ENCODE data around the gene SOBP.
A peak's percentile ranks its signal among the peaks of the same experiment; 100 is the strongest.

Gene SOBP

DNA sequence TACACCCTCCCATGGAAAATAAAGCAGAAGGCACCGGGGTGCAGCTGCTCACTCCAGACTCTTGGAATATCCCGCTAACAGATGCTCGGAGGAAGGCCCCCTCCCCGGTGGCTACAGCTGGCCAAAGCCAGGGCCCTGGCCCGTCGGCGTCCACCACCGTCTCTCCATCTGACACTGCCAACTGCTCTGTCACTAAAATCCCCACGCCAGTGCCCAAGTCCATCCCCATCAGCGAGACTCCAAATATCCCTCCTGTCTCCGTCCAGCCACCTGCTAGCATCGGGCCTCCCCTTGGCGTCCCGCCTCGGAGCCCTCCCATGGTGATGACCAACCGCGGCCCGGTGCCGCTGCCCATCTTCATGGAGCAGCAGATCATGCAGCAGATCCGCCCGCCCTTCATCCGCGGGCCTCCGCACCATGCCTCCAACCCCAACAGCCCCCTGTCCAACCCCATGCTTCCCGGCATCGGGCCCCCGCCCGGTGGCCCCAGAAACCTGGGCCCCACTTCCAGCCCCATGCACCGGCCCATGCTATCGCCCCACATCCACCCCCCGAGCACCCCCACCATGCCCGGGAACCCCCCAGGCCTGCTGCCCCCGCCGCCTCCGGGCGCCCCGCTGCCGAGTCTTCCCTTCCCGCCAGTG lies 143.9 kb downstream of the SOBP start:
- no peak overlapping the region for H3K4me3 ChIP-seq (ENCODE audit: insufficient read depth, low read depth, low read length)
- whole genome bisulfite sequencing, 2 experiments: 92% methylated on average over 39 of the region's 39 CpGs
- H3K27me3 ChIP-seq (ENCODE audit: control insufficient read depth, insufficient read depth, low read length, poor library complexity, severe bottlenecking): peaks cover 28% of the 10 kb centered on the region
- H3K36me3 ChIP-seq (ENCODE audit: control insufficient read depth, insufficient read depth, low read length): peaks cover 5% of the 10 kb centered on the region
- no peaks in the 10 kb centered on the region for H3K9me3 ChIP-seq (ENCODE audit: control insufficient read depth, low read length)
- no peak overlapping the region for H3K27ac ChIP-seq (ENCODE audit: insufficient read depth, low read depth, low read length, poor library complexity, severe bottlenecking)
- no peaks in the 10 kb centered on the region for H3K4me1 ChIP-seq (ENCODE audit: control insufficient read depth, insufficient read depth, low read length)

DNA sequence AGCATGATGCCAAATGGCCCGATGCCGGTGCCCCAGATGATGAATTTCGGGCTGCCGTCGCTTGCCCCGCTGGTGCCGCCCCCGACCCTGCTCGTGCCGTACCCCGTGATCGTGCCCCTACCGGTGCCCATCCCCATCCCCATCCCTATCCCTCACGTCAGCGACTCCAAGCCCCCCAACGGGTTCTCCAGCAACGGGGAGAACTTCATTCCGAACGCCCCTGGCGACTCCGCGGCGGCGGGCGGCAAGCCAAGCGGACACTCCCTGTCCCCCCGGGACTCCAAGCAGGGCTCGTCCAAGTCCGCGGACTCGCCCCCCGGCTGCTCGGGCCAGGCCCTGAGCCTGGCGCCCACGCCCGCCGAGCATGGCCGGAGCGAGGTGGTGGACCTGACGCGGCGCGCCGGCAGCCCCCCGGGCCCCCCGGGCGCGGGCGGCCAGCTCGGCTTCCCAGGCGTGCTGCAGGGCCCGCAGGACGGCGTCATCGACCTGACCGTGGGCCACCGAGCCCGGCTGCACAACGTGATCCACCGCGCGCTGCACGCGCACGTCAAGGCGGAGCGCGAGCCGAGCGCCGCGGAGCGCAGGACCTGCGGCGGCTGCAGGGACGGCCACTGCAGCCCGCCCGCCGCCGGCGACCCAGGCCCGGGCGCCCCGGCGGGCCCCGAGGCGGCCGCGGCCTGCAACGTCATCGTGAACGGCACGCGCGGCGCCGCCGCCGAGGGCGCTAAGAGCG lies 144.6 kb downstream of the SOBP start:
- H3K27ac ChIP-seq (ENCODE audit: insufficient read depth, low read depth, low read length, poor library complexity, severe bottlenecking): no peak overlapping the region
- H3K4me3 ChIP-seq (ENCODE audit: insufficient read depth, low read depth, low read length): peak overlapping the region; percentile 14
- 19 to 21% methylated on average over 101 of the region's 101 CpGs for WGBS, 2 experiments
- no peaks in the 10 kb centered on the region for H3K4me1 ChIP-seq (ENCODE audit: control insufficient read depth, insufficient read depth, low read length)
- H3K9me3 ChIP-seq (ENCODE audit: control insufficient read depth, low read length): no peaks in the 10 kb centered on the region
- H3K27me3 ChIP-seq (ENCODE audit: control insufficient read depth, insufficient read depth, low read length, poor library complexity, severe bottlenecking): peaks cover 28% of the 10 kb centered on the region
- H3K36me3 ChIP-seq (ENCODE audit: control insufficient read depth, insufficient read depth, low read length): peaks cover 5% of the 10 kb centered on the region

DNA sequence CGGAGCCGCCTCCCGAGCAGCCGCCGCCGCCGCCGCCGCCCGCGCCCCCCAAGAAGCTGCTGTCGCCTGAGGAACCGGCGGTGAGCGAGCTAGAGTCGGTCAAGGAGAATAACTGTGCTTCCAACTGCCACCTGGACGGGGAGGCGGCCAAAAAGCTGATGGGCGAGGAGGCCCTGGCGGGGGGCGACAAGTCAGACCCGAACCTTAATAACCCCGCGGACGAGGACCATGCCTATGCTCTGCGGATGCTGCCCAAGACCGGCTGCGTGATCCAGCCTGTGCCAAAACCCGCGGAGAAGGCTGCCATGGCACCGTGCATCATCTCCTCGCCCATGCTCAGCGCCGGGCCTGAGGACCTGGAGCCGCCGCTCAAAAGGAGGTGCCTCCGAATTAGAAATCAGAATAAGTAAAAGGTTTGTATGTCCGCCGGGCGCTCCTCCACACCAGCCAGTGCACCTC lies 145.2 kb downstream of the SOBP start:
- WGBS, 2 experiments: 52 to 55% methylated on average over 40 of the region's 40 CpGs
- Histone ChIP-seq H3K27me3 (ENCODE audit: control insufficient read depth, insufficient read depth, low read length, poor library complexity, severe bottlenecking) (peaks cover 28% of the 10 kb centered on the region), H3K4me1 (ENCODE audit: control insufficient read depth, insufficient read depth, low read length) (no peaks in the 10 kb centered on the region), H3K4me3 (ENCODE audit: insufficient read depth, low read depth, low read length) (no peak overlapping the region), H3K27ac (ENCODE audit: insufficient read depth, low read depth, low read length, poor library complexity, severe bottlenecking) (no peak overlapping the region), H3K36me3 (ENCODE audit: control insufficient read depth, insufficient read depth, low read length) (peaks cover 5% of the 10 kb centered on the region), H3K9me3 (ENCODE audit: control insufficient read depth, low read length) (no peaks in the 10 kb centered on the region)

DNA sequence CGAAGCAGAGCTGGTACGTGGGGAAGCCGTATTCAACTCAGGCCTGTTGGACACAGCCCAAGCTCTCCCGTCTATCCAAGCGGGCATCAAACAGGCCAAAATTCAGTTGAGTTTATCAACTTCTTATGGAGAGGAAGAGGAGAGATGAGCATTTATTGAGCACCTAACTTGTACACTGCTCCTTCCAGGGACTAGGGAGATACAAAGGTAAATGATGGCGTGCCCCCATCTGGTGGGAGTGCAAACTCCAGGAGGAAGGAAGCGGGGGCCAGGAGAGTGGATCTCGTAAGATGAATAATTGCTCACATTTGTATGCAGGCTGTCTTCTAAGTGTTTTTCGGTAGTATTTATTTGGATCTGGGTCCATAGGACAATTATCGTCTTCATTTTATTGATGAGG lies 146.6 kb downstream of the SOBP start:
- peaks cover 28% of the 10 kb centered on the region for H3K27me3 ChIP-seq (ENCODE audit: control insufficient read depth, insufficient read depth, low read length, poor library complexity, severe bottlenecking)
- H3K4me1 ChIP-seq (ENCODE audit: control insufficient read depth, insufficient read depth, low read length): no peaks in the 10 kb centered on the region
- H3K4me3 ChIP-seq (ENCODE audit: insufficient read depth, low read depth, low read length): no peak overlapping the region
- H3K27ac ChIP-seq (ENCODE audit: insufficient read depth, low read depth, low read length, poor library complexity, severe bottlenecking): no peak overlapping the region
- peaks cover 5% of the 10 kb centered on the region for H3K36me3 ChIP-seq (ENCODE audit: control insufficient read depth, insufficient read depth, low read length)
- WGBS, 2 experiments: 86 to 88% methylated on average over 10 of the region's 10 CpGs
- H3K9me3 ChIP-seq (ENCODE audit: control insufficient read depth, low read length): no peaks in the 10 kb centered on the region

DNA sequence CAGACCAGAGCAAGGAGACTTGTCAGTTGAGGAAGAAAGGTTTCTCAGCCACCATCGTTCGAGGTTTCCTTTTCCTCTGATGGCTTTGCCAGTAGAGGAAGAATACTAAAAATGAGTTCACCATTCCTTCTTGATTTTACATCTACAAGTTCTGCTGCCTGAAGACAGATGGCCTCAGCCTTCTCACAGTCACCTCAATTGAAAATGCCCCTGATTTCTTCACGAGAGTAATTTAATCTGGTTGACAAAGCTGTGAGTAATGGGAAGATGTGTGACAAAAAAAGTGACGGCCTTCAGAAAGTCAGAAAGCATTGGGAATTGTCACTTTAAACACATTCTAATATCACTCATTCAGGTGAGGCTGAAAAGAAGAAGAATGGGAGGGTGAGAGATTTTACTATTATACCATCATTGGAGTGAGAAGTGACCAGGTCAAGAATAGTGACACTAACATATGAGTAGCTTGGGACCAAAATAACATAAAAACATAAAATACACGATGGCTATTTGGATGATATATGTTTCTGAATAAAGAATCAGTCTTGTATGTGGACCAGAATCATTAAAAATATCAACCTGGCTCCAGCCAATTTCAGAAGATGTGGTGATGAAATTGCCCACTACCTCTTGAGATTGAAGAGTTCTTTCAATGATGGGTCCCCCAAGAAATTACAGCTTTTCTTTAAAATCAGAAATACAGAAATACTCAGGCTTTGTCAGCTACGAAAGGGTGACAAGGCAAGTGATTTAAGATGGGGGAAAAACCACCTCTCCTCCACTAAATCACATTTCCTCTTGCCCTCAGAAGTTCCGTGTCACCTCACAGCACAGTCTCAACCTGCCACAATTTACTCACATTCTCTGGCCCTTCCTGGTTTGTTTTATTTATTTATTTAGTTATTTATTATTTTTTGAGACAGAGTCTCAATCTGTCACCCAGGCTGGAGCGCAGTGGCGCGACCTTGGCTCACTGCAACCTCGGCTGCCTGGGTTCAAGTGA lies 147.7 kb downstream of the SOBP start:
- no peaks in the 10 kb centered on the region for H3K4me1 ChIP-seq (ENCODE audit: control insufficient read depth, insufficient read depth, low read length)
- H3K36me3 ChIP-seq (ENCODE audit: control insufficient read depth, insufficient read depth, low read length): peaks cover 5% of the 10 kb centered on the region

DNA sequence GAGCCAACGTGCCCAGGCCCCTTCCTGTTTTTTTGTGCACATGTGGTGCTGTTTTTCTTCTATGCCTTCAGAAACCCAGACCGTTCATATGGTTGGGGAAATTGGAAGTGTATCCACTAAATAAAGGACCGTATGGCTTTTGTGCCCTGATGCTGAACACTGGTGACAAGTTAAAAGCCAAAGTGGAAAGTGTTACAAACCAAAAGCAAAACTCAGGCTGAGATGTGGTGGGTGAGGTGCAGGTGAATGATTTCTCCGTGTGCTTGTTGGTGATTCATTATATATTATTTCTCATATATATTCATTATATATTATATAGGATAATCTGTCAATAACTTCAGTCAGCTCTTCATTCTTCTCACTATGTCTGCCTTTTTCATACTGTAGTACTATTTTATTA lies 148.6 kb downstream of the SOBP start:
- H3K4me1 ChIP-seq (ENCODE audit: control insufficient read depth, insufficient read depth, low read length): no peaks in the 10 kb centered on the region
- H3K4me3 ChIP-seq (ENCODE audit: insufficient read depth, low read depth, low read length): no peak overlapping the region
- no peaks in the 10 kb centered on the region for H3K9me3 ChIP-seq (ENCODE audit: control insufficient read depth, low read length)
- H3K36me3 ChIP-seq (ENCODE audit: control insufficient read depth, insufficient read depth, low read length): peaks cover 5% of the 10 kb centered on the region
- H3K27ac ChIP-seq (ENCODE audit: insufficient read depth, low read depth, low read length, poor library complexity, severe bottlenecking): no peak overlapping the region
- WGBS, 2 experiments: 93% methylated on average over 3 of the region's 4 CpGs
- peaks cover 17% of the 10 kb centered on the region for H3K27me3 ChIP-seq (ENCODE audit: control insufficient read depth, insufficient read depth, low read length, poor library complexity, severe bottlenecking)

More for the DNA sequence above, 147.7 kb downstream of the SOBP start:
- Histone ChIP-seq H3K9me3 (ENCODE audit: control insufficient read depth, low read length) (no peaks in the 10 kb centered on the region), H3K27ac (ENCODE audit: insufficient read depth, low read depth, low read length, poor library complexity, severe bottlenecking) (no peak overlapping the region), H3K27me3 (ENCODE audit: control insufficient read depth, insufficient read depth, low read length, poor library complexity, severe bottlenecking) (peaks cover 25% of the 10 kb centered on the region), H3K4me3 (ENCODE audit: insufficient read depth, low read depth, low read length) (no peak overlapping the region)
- 91 to 93% methylated on average over 10 to 11 of the region's 11 CpGs for WGBS, 2 experiments

DNA sequence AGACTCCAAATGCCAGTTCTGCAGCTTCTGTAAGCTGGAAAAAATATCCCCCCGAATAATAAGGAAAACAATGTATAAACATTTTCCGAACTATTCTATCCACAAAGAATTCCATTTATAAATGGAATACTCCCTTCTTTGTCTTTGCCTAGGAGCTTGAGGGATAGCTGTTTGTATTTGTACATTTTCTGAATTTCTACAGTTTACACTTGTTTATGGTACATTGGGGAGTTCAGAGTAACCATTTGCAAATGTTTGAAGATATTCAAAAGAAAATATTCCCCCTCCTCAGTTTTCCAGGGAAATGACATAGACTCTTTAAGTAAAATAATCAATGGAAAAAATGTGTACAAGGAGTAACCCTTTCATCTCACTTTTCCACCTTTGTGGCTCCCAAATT lies 149.6 kb downstream of the SOBP start:
- 0 to 50% methylated on average over 1 to 2 of the region's 2 CpGs for WGBS, 2 experiments
- peaks cover 5% of the 10 kb centered on the region for H3K36me3 ChIP-seq (ENCODE audit: control insufficient read depth, insufficient read depth, low read length)
- H3K4me3 ChIP-seq (ENCODE audit: insufficient read depth, low read depth, low read length): no peak overlapping the region
- H3K27ac ChIP-seq (ENCODE audit: insufficient read depth, low read depth, low read length, poor library complexity, severe bottlenecking): no peak overlapping the region
- H3K27me3 ChIP-seq (ENCODE audit: control insufficient read depth, insufficient read depth, low read length, poor library complexity, severe bottlenecking): peaks cover 7% of the 10 kb centered on the region
- H3K4me1 ChIP-seq (ENCODE audit: control insufficient read depth, insufficient read depth, low read length): no peaks in the 10 kb centered on the region
- H3K9me3 ChIP-seq (ENCODE audit: control insufficient read depth, low read length): no peaks in the 10 kb centered on the region

DNA sequence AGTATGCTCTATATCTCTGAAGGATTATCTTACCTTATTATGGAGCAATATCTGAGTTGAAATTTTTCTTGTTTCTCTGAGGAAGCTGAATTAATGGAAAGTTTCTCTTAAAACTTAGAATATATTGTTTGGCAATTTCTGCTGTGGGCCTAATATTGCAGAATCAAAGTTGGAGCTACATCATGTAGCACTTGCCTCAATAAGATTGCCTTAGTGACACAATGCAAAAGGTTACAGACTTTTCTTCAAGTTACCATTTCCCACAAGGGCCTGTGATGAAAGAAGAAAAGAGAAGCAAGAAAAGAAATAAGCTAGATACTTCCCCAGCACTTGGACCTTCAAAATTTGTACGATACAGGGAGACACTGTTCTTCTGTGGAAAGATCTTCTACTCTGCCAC lies 151.2 kb downstream of the SOBP start:
- Histone ChIP-seq H3K27ac (ENCODE audit: insufficient read depth, low read depth, low read length, poor library complexity, severe bottlenecking) (no peak overlapping the region), H3K27me3 (ENCODE audit: control insufficient read depth, insufficient read depth, low read length, poor library complexity, severe bottlenecking) (no peaks in the 10 kb centered on the region), H3K4me3 (ENCODE audit: insufficient read depth, low read depth, low read length) (no peak overlapping the region), H3K4me1 (ENCODE audit: control insufficient read depth, insufficient read depth, low read length) (no peaks in the 10 kb centered on the region), H3K9me3 (ENCODE audit: control insufficient read depth, low read length) (no peaks in the 10 kb centered on the region), H3K36me3 (ENCODE audit: control insufficient read depth, insufficient read depth, low read length) (peaks cover 4% of the 10 kb centered on the region)
- WGBS, 2 experiments: 91 to 93% methylated on average over 1 of the region's 1 CpG

DNA sequence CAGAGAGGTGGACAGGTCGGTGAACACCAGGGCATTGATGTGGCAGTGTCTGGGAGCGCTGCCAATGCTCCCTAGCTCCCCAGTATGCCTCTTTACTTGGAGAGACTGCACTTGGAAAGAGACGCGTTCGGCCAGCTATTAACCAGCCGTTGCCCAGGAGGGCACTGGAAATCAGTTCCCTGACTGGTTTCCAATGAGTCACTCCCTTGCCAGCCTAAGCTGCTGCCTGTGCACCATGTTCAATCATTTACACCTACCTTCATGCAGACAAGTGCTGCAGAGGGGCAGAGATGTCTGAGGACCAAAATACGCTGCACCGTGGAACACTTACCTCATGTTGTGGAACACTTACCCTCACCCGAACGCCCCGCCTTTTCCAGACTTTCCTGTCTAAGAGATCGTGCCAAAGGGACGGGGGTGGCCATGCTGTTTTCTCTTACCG lies 151.6 kb downstream of the SOBP start:
- Histone ChIP-seq H3K4me3 (ENCODE audit: insufficient read depth, low read depth, low read length) (no peak overlapping the region), H3K36me3 (ENCODE audit: control insufficient read depth, insufficient read depth, low read length) (no peaks in the 10 kb centered on the region), H3K4me1 (ENCODE audit: control insufficient read depth, insufficient read depth, low read length) (no peaks in the 10 kb centered on the region), H3K27me3 (ENCODE audit: control insufficient read depth, insufficient read depth, low read length, poor library complexity, severe bottlenecking) (no peaks in the 10 kb centered on the region), H3K9me3 (ENCODE audit: control insufficient read depth, low read length) (no peaks in the 10 kb centered on the region), H3K27ac (ENCODE audit: insufficient read depth, low read depth, low read length, poor library complexity, severe bottlenecking) (no peak overlapping the region)
- 92 to 93% methylated on average over 14 of the region's 14 CpGs for WGBS, 2 experiments
